NCI-H748 (cell line): ENCODE measurements around the gene SEL1L3.
A peak's percentile ranks its signal among the peaks of the same experiment; 100 is the strongest.

Experiments
- DNase-seq: peaks from one replicate; lab custom pipeline; 2025; ENCODE audit not compliant: unreplicated experiment; lab: John Stamatoyannopoulos, UW

The SEL1L3 gene

GRCh38 chr4:25795566-25796454 lies 67.0 kb downstream of the SEL1L3 start:
- no peak for DNase-seq

- no peak for DNase-seq
Measured at GRCh38 chr4:25795091-25795490, 67.7 kb downstream of the SEL1L3 start.

GRCh38 chr4:25792876-25793275 lies 69.9 kb downstream of the SEL1L3 start:
- DNase-seq, result no peak

- peak; percentile 48 for DNase-seq
Measured at GRCh38 chr4:25792200-25792791, 70.5 kb downstream of the SEL1L3 start.

GRCh38 chr4:25790024-25790423 lies 72.8 kb downstream of the SEL1L3 start:
- no peak for DNase-seq

GRCh38 chr4:25788703-25789238 lies 74.0 kb downstream of the SEL1L3 start:
- no peak for DNase-seq

- DNase-seq, result no peak
Measured at GRCh38 chr4:25786497-25787065, 76.2 kb downstream of the SEL1L3 start.

GRCh38 chr4:25783943-25784342 lies 78.8 kb downstream of the SEL1L3 start:
- no peak for DNase-seq

- DNase-seq, result no peak
Measured at GRCh38 chr4:25783126-25783525, 79.7 kb downstream of the SEL1L3 start.

GRCh38 chr4:25782482-25782881 lies 80.3 kb downstream of the SEL1L3 start:
- DNase-seq, result no peak

- DNase-seq, result no peak
Measured at GRCh38 chr4:25779021-25779420, 83.8 kb downstream of the SEL1L3 start.

GRCh38 chr4:25776795-25777194 lies 86.0 kb downstream of the SEL1L3 start:
- DNase-seq, result no peak

GRCh38 chr4:25775166-25775565 lies 87.6 kb downstream of the SEL1L3 start:
- DNase-seq, result no peak

GRCh38 chr4:25773358-25773757 lies 89.4 kb downstream of the SEL1L3 start:
- no peak for DNase-seq

- no peak for DNase-seq
Measured at GRCh38 chr4:25771672-25772071, 91.1 kb downstream of the SEL1L3 start.

- DNase-seq, result no peak
Measured at GRCh38 chr4:25770847-25771246, 91.9 kb downstream of the SEL1L3 start.

GRCh38 chr4:25769251-25769650 lies 93.5 kb downstream of the SEL1L3 start:
- DNase-seq, result no peak

GRCh38 chr4:25767877-25768725 lies 94.7 kb downstream of the SEL1L3 start:
- peak; percentile 47 for DNase-seq

GRCh38 chr4:25760518-25761157 lies 102.2 kb downstream of the SEL1L3 start:
- DNase-seq, result no peak

GRCh38 chr4:25760048-25760447 lies 102.7 kb downstream of the SEL1L3 start:
- DNase-seq, result no peak
